B cell (primary cell): ENCODE measurements around the gene KIF16B. TPM values are rescaled to one million over a fixed set of nuclear protein-coding genes. Genes with fewer than 3 reads are reported as not detected.

Source experiments
- ATAC-seq: fragments of 200-7000 bp; cut with Tn5 transposase; one replicate; pipeline ENCODE4 v1.10.0; 2021; ENCODE audit warnings: low read depth, mild to moderate bottlenecking, moderate number of reproducible peaks, moderate library complexity
- CTCF ChIA-PET: fragments of 350-600 bp; sonication (Branson Sonifier 250); formaldehyde crosslinking; loops from one replicate; lab custom pipeline; 2021; ENCODE audit warnings: antibody characterized with exemption, inconsistent platforms; lab: Charles Lee
- POLR2A ChIA-PET: fragments of 350-600 bp; sonication (Branson Sonifier 250); formaldehyde crosslinking; loops from one replicate; lab custom pipeline; 2021; ENCODE audit warnings: antibody characterized with exemption; lab: Charles Lee
- DNase-seq: peaks from one replicate; pipeline ENCODE4 v3.0.0; 2013
- H2AFZ ChIP-seq: 2 replicates; pipeline ENCODE4 v1.6.1; 2012; ENCODE audit warnings: mild to moderate bottlenecking, low read depth, low read length; ENCODE audit not compliant: insufficient read depth, poor library complexity, severe bottlenecking
- H3K27ac ChIP-seq, 2 donors: 1 replicate in 1 of 2; 2 replicates in 1 of 2; pipeline ENCODE4 v1.5.1; 2012 to 2013; ENCODE audit warnings: low read length in 2 of 2, mild to moderate bottlenecking in 2 of 2, moderate library complexity in 1 of 2
- H3K27me3 ChIP-seq, 4 experiments: fragments of 200-600 bp in 1 of 4; sonication (generic) in 1 of 4; replicated peaks in 1 of 4; 1 replicate in 2 of 4; 2 replicates in 2 of 4; pipeline versions ENCODE4 v1.6.1 to v1.7.0; 2013 to 2016; ENCODE audit warnings: low read length in 3 of 4, mild to moderate bottlenecking in 2 of 4, mixed read lengths in 1 of 4, moderate library complexity in 1 of 4; ENCODE audit not compliant: insufficient read depth in 4 of 4, control insufficient read depth in 3 of 4; ENCODE audit errors: control extremely low read depth in 1 of 4
- H3K36me3 ChIP-seq, 2 experiments: replicated peaks in 1 of 2; 1 replicate in 1 of 2; 2 replicates in 1 of 2; pipeline versions ENCODE4 v1.6.1 to v1.7.1; 2013; ENCODE audit warnings: low read length in 1 of 2; ENCODE audit not compliant: insufficient read depth in 2 of 2, control insufficient read depth in 1 of 2; ENCODE audit errors: control extremely low read depth in 1 of 2, extremely low read depth in 1 of 2
- H3K4me1 ChIP-seq, 2 donors: fragments of 200-600 bp in 1 of 2; sonication (generic) in 1 of 2; 1 replicate in 1 of 2; 2 replicates in 1 of 2; pipeline versions ENCODE4 v1.5.1 to v1.6.1; 2013 to 2017; ENCODE audit warnings: low read length in 2 of 2; ENCODE audit not compliant: control insufficient read depth in 2 of 2, insufficient read depth in 2 of 2
- H3K4me2 ChIP-seq: replicated peaks from 2 replicates; pipeline ENCODE3; 2012; ENCODE audit warnings: mild to moderate bottlenecking, low read depth, low read length; ENCODE audit not compliant: poor library complexity, severe bottlenecking
- H3K4me3 ChIP-seq, 5 experiments: fragments of 200-600 bp in 1 of 5; sonication (generic) in 1 of 5; 1 replicate in 3 of 5; 2 replicates in 2 of 5; pipeline versions ENCODE4 v1.5.1 to v1.7.0; 2011 to 2016; ENCODE audit warnings: low read length in 4 of 5, mild to moderate bottlenecking in 4 of 5, low read depth in 2 of 5, control low read depth in 1 of 5, moderate library complexity in 1 of 5; ENCODE audit not compliant: insufficient read depth in 1 of 5; ENCODE audit errors: control extremely low read depth in 1 of 5, extremely low read depth in 1 of 5
- H3K79me2 ChIP-seq: fragments of 200-600 bp; sonication (generic); one replicate; pipeline ENCODE4 v1.6.0; 2016; ENCODE audit warnings: low read length; ENCODE audit not compliant: control insufficient read depth, insufficient read depth
- H3K9ac ChIP-seq: fragments of 200-600 bp; sonication (generic); 2 replicates; pipeline ENCODE4 v1.6.1; 2017; ENCODE audit warnings: mild to moderate bottlenecking, low read length, moderate library complexity
- H3K9me3 ChIP-seq, 3 donors: one replicate each; pipeline versions ENCODE4 v1.6.1 to v1.7.1; 2013; ENCODE audit warnings: low read length in 2 of 3; ENCODE audit not compliant: control insufficient read depth in 2 of 3, insufficient read depth in 1 of 3; ENCODE audit errors: control extremely low read depth in 1 of 3
- H4K20me1 ChIP-seq: 2 replicates; pipeline ENCODE4 v1.6.0; 2012; ENCODE audit warnings: mild to moderate bottlenecking, low read length; ENCODE audit not compliant: insufficient read depth, control insufficient read depth, poor library complexity, severe bottlenecking
- H3K27ac Mint-ChIP-seq: one replicate; pipeline ENCODE4 v1.8.0; 2021; ENCODE audit warnings: mixed read lengths
- H3K27me3 Mint-ChIP-seq: one replicate; pipeline ENCODE4 v1.8.0; 2021; ENCODE audit warnings: mixed read lengths
- H3K4me1 Mint-ChIP-seq: one replicate; pipeline ENCODE4 v1.8.0; 2021; ENCODE audit warnings: mixed read lengths
- H3K4me3 Mint-ChIP-seq: one replicate; pipeline ENCODE4 v1.8.0; 2021; ENCODE audit warnings: mixed read lengths
- H3K9me3 Mint-ChIP-seq: one replicate; pipeline ENCODE4 v1.8.0; 2022; ENCODE audit warnings: mixed read lengths; ENCODE audit not compliant: insufficient read depth
- CTCF ChIP-seq: fragments of 200-600 bp; IDR thresholded peaks from one replicate; pipeline ENCODE4 v1.8.0; 2022; ENCODE audit warnings: antibody characterized with exemption, mild to moderate bottlenecking
- EZH2 ChIP-seq: IDR thresholded peaks from 2 replicates; pipeline ENCODE4 v1.6.1; 2012; ENCODE audit warnings: borderline replicate concordance, low read depth, mild to moderate bottlenecking, moderate library complexity, low read length; ENCODE audit not compliant: insufficient read depth, poor library complexity, severe bottlenecking
- WGBS: methylation state at CpG from one replicate; pipeline ENCODE4 v1.1.5; 2013; ENCODE audit warnings: missing lambda C conversion rate; ENCODE audit not compliant: insufficient coverage; 5-methylcytosine and 5-hydroxymethylcytosine counted together
- intact Hi-C: fragments of 100-400 bp; cut with micrococcal nuclease; formaldehyde crosslinking; loops from one replicate; pipeline ENCODE4 v1.10.0; 2022
- polyA plus RNA-seq: library from polyadenylated mRNA; depleted of rRNA; stranded (reverse); fragments of >200 nt; gene quantifications from 2 replicates; pipeline ENCODE4 v1.2.3, GENCODE V29; 2012
- total RNA-seq, 2 donors: library from RNA; stranded (reverse); fragments of 120-200 nt in 1 of 2; gene quantifications; 1 replicate in 1 of 2; 2 replicates in 1 of 2; pipeline versions ENCODE4 v1.2.3 to v1.2.4, GENCODE V29; 2013 to 2022

KIF16B gene
- total and polyA plus RNA-seq, 2 donors (not counting 1 experiment from before 2014, with no cell fraction given), result 4.5 to 13.0 TPM

GRCh38 chr20:16316513-16316912 lies 256.7 kb downstream of the KIF16B start:
- Histone ChIP-seq H3K9ac (no peak overlapping the region), H3K4me3 (no peak overlapping the region), H2AFZ (no peak overlapping the region), H3K36me3 (no peaks in the 10 kb centered on the region), H4K20me1 (no peaks in the 10 kb centered on the region), H3K9me3 (no peaks in the 10 kb centered on the region), H3K27me3 (no peaks in the 10 kb centered on the region), H3K4me2 (no peak overlapping the region), H3K4me1 (peaks cover 9 to 14% of the 10 kb centered on the region in 2 donors), H3K27ac (no peak overlapping the region), H3K79me2 (no peaks in the 10 kb centered on the region)
- Mint-ChIP-seq H3K9me3 (no peaks in the 10 kb centered on the region), H3K27me3 (no peaks in the 10 kb centered on the region), H3K4me1 (peaks cover 14% of the 10 kb centered on the region), H3K4me3 (no peak overlapping the region), H3K27ac (no peak overlapping the region)
- no peak for TF ChIP-seq CTCF
- TF ChIP-seq EZH2, result no peak
- POLR2A ChIA-PET, result no interaction called here
- intact Hi-C loops, result no loop called here
- CTCF ChIA-PET, result no interaction called here
- DNase-seq (no peak), ATAC-seq (no peak)
- 90% methylated on average over 2 of the region's 3 CpGs for WGBS

GRCh38 chr20:16314748-16315159 lies 258.5 kb downstream of the KIF16B start:
- TF ChIP-seq EZH2 (no peak), CTCF (no peak)
- Histone ChIP-seq H3K4me3 (no peak overlapping the region), H3K36me3 (no peaks in the 10 kb centered on the region), H3K4me2 (no peak overlapping the region), H3K9me3 (no peaks in the 10 kb centered on the region), H4K20me1 (no peaks in the 10 kb centered on the region), H3K4me1 (peaks cover 9 to 14% of the 10 kb centered on the region in 2 donors), H3K27ac (no peak overlapping the region), H3K27me3 (no peaks in the 10 kb centered on the region), H3K79me2 (no peaks in the 10 kb centered on the region), H2AFZ (no peak overlapping the region), H3K9ac (no peak overlapping the region)
- ChIA-PET POLR2A (no interaction called here), CTCF (no interaction called here)
- no peaks in the 10 kb centered on the region for H3K9me3 Mint-ChIP-seq
- H3K27me3 Mint-ChIP-seq, result no peaks in the 10 kb centered on the region
- no peak overlapping the region for H3K4me3 Mint-ChIP-seq
- intact Hi-C loops, result no loop called here
- WGBS, result 93% methylated on average over 3 of the region's 8 CpGs
- H3K4me1 Mint-ChIP-seq, result peaks cover 14% of the 10 kb centered on the region
- no peak for DNase-seq
- no peak for ATAC-seq
- no peak overlapping the region for H3K27ac Mint-ChIP-seq
